ENCODE data around the gene FLNA. TPM values are rescaled to one million over a fixed set of nuclear protein-coding genes. Genes with fewer than 3 reads are reported as not detected.

FLNA gene
- total and polyA plus RNA-seq, 3 donors from 2014 or later: 400 to 532 (median 474) TPM

DNA sequence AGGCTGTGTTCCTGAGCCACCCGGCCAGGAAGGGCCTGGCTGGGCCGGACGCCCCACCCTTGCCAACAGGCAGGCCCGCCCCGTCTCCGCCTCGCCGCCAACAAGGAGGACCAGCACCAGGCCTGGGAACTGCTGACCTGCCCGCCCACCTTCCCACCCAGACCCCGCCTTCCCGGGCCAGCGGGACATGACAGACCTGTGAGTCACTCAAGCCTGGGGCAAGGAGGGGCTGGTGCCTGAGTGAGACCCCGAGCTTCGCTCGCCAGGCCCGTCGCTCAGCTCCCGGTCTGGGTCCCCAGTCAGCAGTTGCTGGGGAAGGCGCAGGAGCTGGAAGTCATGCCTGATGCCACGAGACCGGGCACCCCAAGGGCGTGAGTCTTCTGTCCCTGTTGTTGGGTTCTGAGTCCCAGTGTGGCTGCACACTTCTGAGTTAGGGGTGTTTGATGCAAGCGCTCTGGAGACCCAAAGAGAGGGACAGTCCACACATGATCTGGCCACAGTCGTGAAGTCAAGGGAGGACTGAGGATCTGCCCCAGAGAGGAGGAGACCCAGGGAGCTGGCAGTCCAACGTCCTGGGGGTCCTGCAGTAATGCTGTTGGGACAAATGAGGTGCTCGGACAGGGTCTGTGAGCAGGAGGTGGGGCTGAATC lies 34.9 kb upstream of the FLNA start, which contains the start of gene DNASE1L1:
TSS of gene DNASE1L1 (minus strand) at position 33 of the 650 bp plus-strand sequence. CDS start 3,686 bp downstream, outside the sequence.
- Histone ChIP-seq H3K27me3 (no peaks in the 10 kb centered on the region), H3K4me3 (no peak within 1 kb of the TSS), H3K27ac (no peak within 1 kb of the TSS), H3K9me3 (no peaks in the 10 kb centered on the region), H3K4me1 (no peaks in the 10 kb centered on the region), H3K36me3 (ENCODE audit: low read depth, missing control alignments) (no peaks in the 10 kb centered on the region)
- peak; percentile 33 for DNase-seq
- TF ChIP-seq, protein P1, sequence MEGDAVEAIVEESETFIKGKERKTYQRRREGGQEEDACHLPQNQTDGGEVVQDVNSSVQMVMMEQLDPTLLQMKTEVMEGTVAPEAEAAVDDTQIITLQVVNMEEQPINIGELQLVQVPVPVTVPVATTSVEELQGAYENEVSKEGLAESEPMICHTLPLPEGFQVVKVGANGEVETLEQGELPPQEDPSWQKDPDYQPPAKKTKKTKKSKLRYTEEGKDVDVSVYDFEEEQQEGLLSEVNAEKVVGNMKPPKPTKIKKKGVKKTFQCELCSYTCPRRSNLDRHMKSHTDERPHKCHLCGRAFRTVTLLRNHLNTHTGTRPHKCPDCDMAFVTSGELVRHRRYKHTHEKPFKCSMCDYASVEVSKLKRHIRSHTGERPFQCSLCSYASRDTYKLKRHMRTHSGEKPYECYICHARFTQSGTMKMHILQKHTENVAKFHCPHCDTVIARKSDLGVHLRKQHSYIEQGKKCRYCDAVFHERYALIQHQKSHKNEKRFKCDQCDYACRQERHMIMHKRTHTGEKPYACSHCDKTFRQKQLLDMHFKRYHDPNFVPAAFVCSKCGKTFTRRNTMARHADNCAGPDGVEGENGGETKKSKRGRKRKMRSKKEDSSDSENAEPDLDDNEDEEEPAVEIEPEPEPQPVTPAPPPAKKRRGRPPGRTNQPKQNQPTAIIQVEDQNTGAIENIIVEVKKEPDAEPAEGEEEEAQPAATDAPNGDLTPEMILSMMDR (IDR thresholded peaks at IDR 0.05): no peak
- no peak for TF ChIP-seq POLR2A (IDR thresholded peaks at IDR 0.05)
- intact Hi-C loops (cut with DNase I; ENCODE audit: low total_unique reads): no loop called here
- WGBS, 2 donors: 79 to 100% methylated on average over 1 to 22 of the region's 26 CpGs

DNA sequence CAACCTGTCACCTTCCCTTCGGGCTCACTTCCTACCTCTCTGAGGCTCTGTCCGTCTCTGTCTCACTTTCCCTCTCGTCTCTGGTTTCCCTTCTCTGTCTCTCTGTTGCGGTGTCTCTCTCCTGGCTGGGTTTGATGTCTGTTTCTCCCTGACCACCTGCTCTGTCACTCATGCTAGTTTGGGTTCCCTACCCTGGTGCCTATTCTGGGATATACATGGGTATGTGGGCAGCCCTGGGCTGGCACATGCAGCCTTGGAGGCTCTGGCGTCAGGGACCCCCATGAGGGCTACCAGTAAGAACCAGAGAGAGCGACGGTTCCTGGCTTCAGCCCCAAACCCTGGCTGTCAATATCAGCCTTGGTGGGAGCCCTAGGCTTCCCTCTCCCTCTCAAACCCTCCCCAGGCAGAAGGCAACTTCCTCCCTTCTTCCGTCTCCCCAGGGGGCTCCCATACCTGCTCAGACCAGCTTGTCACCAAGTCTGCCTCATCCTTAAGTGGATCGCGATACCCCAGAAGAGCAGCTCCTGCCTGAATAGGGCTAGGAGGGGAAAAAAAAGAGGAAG lies 34.3 kb upstream of the FLNA start:
- Histone ChIP-seq H3K4me1 (no peaks in the 10 kb centered on the region), H3K4me3 (no peak overlapping the region), H3K27me3 (no peaks in the 10 kb centered on the region), H3K9me3 (no peaks in the 10 kb centered on the region), H3K36me3 (ENCODE audit: low read depth, missing control alignments) (no peaks in the 10 kb centered on the region), H3K27ac (no peak overlapping the region)
- 69 to 87% methylated on average over 3 to 10 of the region's 10 CpGs for WGBS, 2 donors
- TF ChIP-seq POLR2A (IDR thresholded peaks at IDR 0.05): no peak
- TF ChIP-seq, protein P1 (IDR thresholded peaks at IDR 0.05): no peak
- intact Hi-C loops (cut with DNase I; ENCODE audit: low total_unique reads): no loop called here
- no peak for DNase-seq

DNA sequence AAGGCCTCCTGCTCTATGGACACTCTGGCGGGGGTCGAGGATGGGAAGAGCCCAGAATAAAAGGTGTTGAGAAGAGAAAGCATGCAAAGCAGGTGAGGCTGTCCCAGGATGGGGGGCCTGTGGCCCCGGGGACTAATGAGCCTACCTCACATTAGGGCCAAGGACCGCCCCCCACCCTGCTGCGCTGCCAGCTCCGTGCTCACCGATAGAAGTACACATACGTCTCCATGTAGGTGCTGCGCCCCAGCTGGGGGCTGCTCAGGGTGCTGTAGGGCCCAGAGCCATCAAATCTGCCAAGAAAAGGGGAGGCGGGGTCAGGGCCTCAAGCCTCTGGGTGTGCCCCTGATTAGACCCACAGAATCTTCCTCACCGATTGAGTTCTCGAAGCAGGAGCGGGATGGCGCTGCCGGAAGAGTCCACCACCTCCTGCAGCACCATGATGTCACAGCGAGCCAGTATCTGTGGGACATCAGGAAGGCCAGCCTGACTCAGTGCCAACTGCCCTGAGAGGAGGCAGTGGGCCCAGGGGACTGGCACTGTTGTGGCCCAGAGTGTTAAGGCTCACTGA lies 30.3 kb upstream of the FLNA start:
- Histone ChIP-seq H3K27me3 (no peaks in the 10 kb centered on the region), H3K4me3 (no peak overlapping the region), H3K36me3 (ENCODE audit: low read depth, missing control alignments) (no peaks in the 10 kb centered on the region), H3K27ac (no peak overlapping the region), H3K9me3 (no peaks in the 10 kb centered on the region), H3K4me1 (no peaks in the 10 kb centered on the region)
- intact Hi-C loops (cut with DNase I; ENCODE audit: low total_unique reads): no loop called here
- no peak for TF ChIP-seq POLR2A (IDR thresholded peaks at IDR 0.05)
- TF ChIP-seq, protein P1 (IDR thresholded peaks at IDR 0.05): no peak
- no peak for DNase-seq
- WGBS, 2 donors: 96% methylated on average over 16 of the region's 16 CpGs; no CpG with 5 or more reads in 1 of the 2 donors

DNA sequence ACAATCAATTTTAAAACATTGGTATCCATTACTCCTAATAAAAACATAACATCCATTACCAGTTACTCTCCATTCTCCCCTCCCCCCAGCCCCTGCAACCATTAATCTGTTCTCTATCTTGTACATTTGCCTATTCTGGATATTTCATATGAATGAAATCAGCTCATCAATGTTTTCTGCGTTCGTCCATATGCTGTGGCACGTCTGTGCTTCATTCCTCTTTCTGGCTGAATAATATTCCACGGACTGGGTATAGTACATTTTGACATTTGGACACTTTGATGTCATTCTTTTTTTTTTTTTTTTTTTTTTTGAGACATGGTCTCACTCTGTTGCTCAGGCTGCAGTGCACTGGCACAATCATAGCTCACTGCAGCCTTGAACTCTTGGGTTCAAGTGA lies 29.4 kb upstream of the FLNA start:
- no peak for TF ChIP-seq POLR2A (IDR thresholded peaks at IDR 0.05)
- TF ChIP-seq, protein P1 (IDR thresholded peaks at IDR 0.05): no peak
- 90 to 92% methylated on average over 4 of the region's 4 CpGs for WGBS, 2 donors
- intact Hi-C loops (cut with DNase I; ENCODE audit: low total_unique reads): no loop called here
- H3K27ac ChIP-seq: no peak overlapping the region
- H3K4me1 ChIP-seq: no peaks in the 10 kb centered on the region
- no peak overlapping the region for H3K4me3 ChIP-seq
- H3K36me3 ChIP-seq (ENCODE audit: low read depth, missing control alignments): no peaks in the 10 kb centered on the region
- no peaks in the 10 kb centered on the region for H3K27me3 ChIP-seq
- DNase-seq: no peak
- H3K9me3 ChIP-seq: no peaks in the 10 kb centered on the region

All from testis (tissue), 3 donors.